Neural cell (in vitro differentiated cells): ENCODE measurements around the gene SLC25A34. TPM values are rescaled to one million over a fixed set of nuclear protein-coding genes. Genes with fewer than 3 reads are reported as not detected.

Experiments used
- H2AFZ ChIP-seq: fragments of 200-600, 300-800 bp; sonication (generic), shearing (Covaris generic); 2 replicates; pipeline ENCODE4 v1.6.0; 2014; ENCODE audit warnings: low read depth, mild to moderate bottlenecking, antibody characterized with exemption, low read length, moderate library complexity
- H3F3A ChIP-seq: fragments of 200-600 bp; shearing (Covaris generic); 2 replicates; pipeline ENCODE4 v1.6.1; 2016; ENCODE audit warnings: mild to moderate bottlenecking, moderate library complexity, mixed read lengths, antibody characterized with exemption, low read length; ENCODE audit not compliant: insufficient read depth, poor library complexity, severe bottlenecking
- H3K27ac ChIP-seq: fragments of 200-600, 300-800 bp; sonication (generic), shearing (Covaris generic); 2 replicates; pipeline ENCODE4 v1.5.1; 2014; ENCODE audit warnings: mild to moderate bottlenecking, low read length, moderate library complexity
- H3K27me3 ChIP-seq: fragments of 300-800, 200-600 bp; sonication (generic), shearing (Covaris generic); 2 replicates; pipeline ENCODE4 v1.6.0; 2014; ENCODE audit warnings: mild to moderate bottlenecking, low read depth, low read length, moderate library complexity; ENCODE audit not compliant: insufficient read depth
- H3K36me3 ChIP-seq: fragments of 300-800, 200-600 bp; sonication (generic), shearing (Covaris generic); 2 replicates; pipeline ENCODE4 v1.5.1; 2014; ENCODE audit warnings: mild to moderate bottlenecking, antibody characterized with exemption, low read length, moderate library complexity; ENCODE audit not compliant: insufficient read depth
- H3K4me2 ChIP-seq: fragments of 300-800, 200-600 bp; sonication (generic), shearing (Covaris generic); 2 replicates; pipeline ENCODE4 v1.6.0; 2014; ENCODE audit warnings: mild to moderate bottlenecking, low read length
- H3K4me3 ChIP-seq: fragments of 300-800, 200-600 bp; sonication (generic), shearing (Covaris generic); 2 replicates; pipeline ENCODE4 v1.5.1; 2014; ENCODE audit warnings: mild to moderate bottlenecking, low read length, moderate library complexity
- H3K79me2 ChIP-seq: fragments of 200-600 bp; shearing (Covaris generic); replicated peaks from 2 replicates; pipeline ENCODE4 v1.6.0; 2014; ENCODE audit warnings: mild to moderate bottlenecking, low read length, moderate library complexity; ENCODE audit not compliant: insufficient read depth
- H3K9ac ChIP-seq: fragments of 300-800, 200-600 bp; sonication (generic), shearing (Covaris generic); 2 replicates; pipeline ENCODE4 v1.6.1; 2016; ENCODE audit warnings: mild to moderate bottlenecking, low read length, mixed read lengths
- H3K9me2 ChIP-seq: fragments of 200-600 bp; shearing (Covaris generic); 2 replicates; pipeline ENCODE4 v1.6.1; 2016; ENCODE audit warnings: mild to moderate bottlenecking, low read length, mixed read lengths; ENCODE audit not compliant: insufficient read depth
- H3K9me3 ChIP-seq: fragments of 200-600, 300-800 bp; sonication (generic), shearing (Covaris generic); 2 replicates; pipeline ENCODE4 v1.6.1; 2016; ENCODE audit warnings: mild to moderate bottlenecking, mixed run types, low read length, moderate library complexity, mixed read lengths
- H4K20me1 ChIP-seq: fragments of 200-600 bp; shearing (Covaris generic); 2 replicates; pipeline ENCODE4 v1.6.1; 2016; ENCODE audit warnings: mild to moderate bottlenecking, mixed run types; ENCODE audit not compliant: insufficient read depth
- CTCF ChIP-seq: fragments of 450-650 bp; IDR thresholded peaks from 2 replicates; pipeline ENCODE4 v1.5.1; 2014; ENCODE audit warnings: antibody characterized with exemption, mild to moderate bottlenecking, moderate library complexity; ENCODE audit not compliant: poor library complexity, severe bottlenecking
- EP300 ChIP-seq: fragments of 450-650 bp; conservative IDR thresholded peaks from 2 replicates; pipeline ENCODE4 v1.6.1; 2014; ENCODE audit warnings: antibody characterized with exemption, mild to moderate bottlenecking, moderate library complexity; ENCODE audit not compliant: poor library complexity, severe bottlenecking
- EZH2 ChIP-seq: fragments of 200-600, 300-800 bp; shearing (Covaris generic), sonication (generic); IDR thresholded peaks from 2 replicates; pipeline ENCODE4 v1.6.1; 2014; ENCODE audit warnings: antibody characterized with exemption, low read length, borderline replicate concordance, mild to moderate bottlenecking; ENCODE audit not compliant: insufficient read depth, poor library complexity, severe bottlenecking
- MXI1 ChIP-seq: fragments of 450-650 bp; conservative IDR thresholded peaks from 2 replicates; pipeline ENCODE4 v1.6.1; 2014; ENCODE audit warnings: antibody characterized with exemption, mild to moderate bottlenecking; ENCODE audit not compliant: poor library complexity, severe bottlenecking
- POLR2AphosphoS5 ChIP-seq: IDR thresholded peaks from 2 replicates; pipeline ENCODE4 v1.6.1; 2012
- RAD21 ChIP-seq: fragments of 450-650 bp; conservative IDR thresholded peaks from 2 replicates; pipeline ENCODE4 v1.6.1; 2014; ENCODE audit warnings: antibody characterized with exemption, mild to moderate bottlenecking, moderate library complexity
- SMC3 ChIP-seq: fragments of 450-650 bp; conservative IDR thresholded peaks from 2 replicates; pipeline ENCODE4 v1.6.1; 2014; ENCODE audit warnings: antibody characterized with exemption, mild to moderate bottlenecking, moderate library complexity; ENCODE audit not compliant: poor library complexity
- TAF1 ChIP-seq: IDR thresholded peaks from 2 replicates; pipeline ENCODE4 v1.6.1; 2012; ENCODE audit warnings: low read depth
- polyA plus RNA-seq: library from polyadenylated mRNA; depleted of rRNA; stranded (reverse); fragments of >200 nt; gene quantifications from 2 replicates; pipeline ENCODE4 v1.2.3, GENCODE V29; 2014
- TF ChIP-seq, protein P1 (sequence below): IDR thresholded peaks from 2 replicates; pipeline ENCODE4 v1.6.1; 2012; ENCODE audit warnings: borderline replicate concordance

The SLC25A34 gene
- polyA plus RNA-seq, 1 donor from 2014 or later: 5.4 TPM

- H3K27me3 ChIP-seq: peaks cover 15% of the 10 kb centered on the region
- no peak overlapping the region for H3K4me2 ChIP-seq
- no peak for TF ChIP-seq EZH2
- TF ChIP-seq CTCF: no peak
- no peak for TF ChIP-seq POLR2AphosphoS5
- no peak for TF ChIP-seq TAF1
- TF ChIP-seq, protein P1, sequence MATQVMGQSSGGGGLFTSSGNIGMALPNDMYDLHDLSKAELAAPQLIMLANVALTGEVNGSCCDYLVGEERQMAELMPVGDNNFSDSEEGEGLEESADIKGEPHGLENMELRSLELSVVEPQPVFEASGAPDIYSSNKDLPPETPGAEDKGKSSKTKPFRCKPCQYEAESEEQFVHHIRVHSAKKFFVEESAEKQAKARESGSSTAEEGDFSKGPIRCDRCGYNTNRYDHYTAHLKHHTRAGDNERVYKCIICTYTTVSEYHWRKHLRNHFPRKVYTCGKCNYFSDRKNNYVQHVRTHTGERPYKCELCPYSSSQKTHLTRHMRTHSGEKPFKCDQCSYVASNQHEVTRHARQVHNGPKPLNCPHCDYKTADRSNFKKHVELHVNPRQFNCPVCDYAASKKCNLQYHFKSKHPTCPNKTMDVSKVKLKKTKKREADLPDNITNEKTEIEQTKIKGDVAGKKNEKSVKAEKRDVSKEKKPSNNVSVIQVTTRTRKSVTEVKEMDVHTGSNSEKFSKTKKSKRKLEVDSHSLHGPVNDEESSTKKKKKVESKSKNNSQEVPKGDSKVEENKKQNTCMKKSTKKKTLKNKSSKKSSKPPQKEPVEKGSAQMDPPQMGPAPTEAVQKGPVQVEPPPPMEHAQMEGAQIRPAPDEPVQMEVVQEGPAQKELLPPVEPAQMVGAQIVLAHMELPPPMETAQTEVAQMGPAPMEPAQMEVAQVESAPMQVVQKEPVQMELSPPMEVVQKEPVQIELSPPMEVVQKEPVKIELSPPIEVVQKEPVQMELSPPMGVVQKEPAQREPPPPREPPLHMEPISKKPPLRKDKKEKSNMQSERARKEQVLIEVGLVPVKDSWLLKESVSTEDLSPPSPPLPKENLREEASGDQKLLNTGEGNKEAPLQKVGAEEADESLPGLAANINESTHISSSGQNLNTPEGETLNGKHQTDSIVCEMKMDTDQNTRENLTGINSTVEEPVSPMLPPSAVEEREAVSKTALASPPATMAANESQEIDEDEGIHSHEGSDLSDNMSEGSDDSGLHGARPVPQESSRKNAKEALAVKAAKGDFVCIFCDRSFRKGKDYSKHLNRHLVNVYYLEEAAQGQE: no peak
- TF ChIP-seq MXI1: no peak
- no peak for TF ChIP-seq SMC3
- TF ChIP-seq EP300: no peak
- no peak for TF ChIP-seq RAD21
- H3F3A ChIP-seq: no peaks in the 10 kb centered on the region
- no peaks in the 10 kb centered on the region for H3K9me3 ChIP-seq
- H2AFZ ChIP-seq: no peak overlapping the region
- peaks cover 6% of the 10 kb centered on the region for H3K79me2 ChIP-seq
- no peak overlapping the region for H3K27ac ChIP-seq
- H3K4me3 ChIP-seq: no peak overlapping the region
- no peaks in the 10 kb centered on the region for H3K9me2 ChIP-seq
- H3K36me3 ChIP-seq: no peaks in the 10 kb centered on the region
- no peaks in the 10 kb centered on the region for H4K20me1 ChIP-seq
- H3K9ac ChIP-seq: no peak overlapping the region
Observed at GRCh38 chr1:15762546-15762945, 26.5 kb downstream of the SLC25A34 start.

- H3K9me3 ChIP-seq: no peaks in the 10 kb centered on the region
- peaks cover 3% of the 10 kb centered on the region for H3K27me3 ChIP-seq
- no peak overlapping the region for H2AFZ ChIP-seq
- no peak overlapping the region for H3K9ac ChIP-seq
- peaks cover 2% of the 10 kb centered on the region for H3K79me2 ChIP-seq
- TF ChIP-seq TAF1 (no peak), CTCF (no peak), EZH2 (no peak), SMC3 (no peak), EP300 (no peak), MXI1 (no peak), POLR2AphosphoS5 (no peak), RAD21 (no peak)
- TF ChIP-seq, protein P1: no peak
- no peak overlapping the region for H3K27ac ChIP-seq
- H4K20me1 ChIP-seq: no peaks in the 10 kb centered on the region
- H3K9me2 ChIP-seq: no peaks in the 10 kb centered on the region
- H3K4me3 ChIP-seq: no peak overlapping the region
- no peaks in the 10 kb centered on the region for H3K36me3 ChIP-seq
- no peak overlapping the region for H3K4me2 ChIP-seq
- no peaks in the 10 kb centered on the region for H3F3A ChIP-seq
Observed at GRCh38 chr1:15764269-15764764, 28.3 kb downstream of the SLC25A34 start.
